Activated naive CD4-positive, alpha-beta T cell treated with anti-CD3 and anti-CD28 coated beads, Interleukin-2, amount 10 ng/mL, durations not matched to agents 7 days and 5 days (primary cell): ENCODE results near the gene ABCC12.
"Not testable (repeated sequence)": the region's sequence is repeated elsewhere in the genome, so short reads cannot be mapped to it uniquely, and the experiment has no call there.

Experiments
- CTCF ChIA-PET: fragments of 350-600 bp; sonication (Branson Sonifier 250); formaldehyde crosslinking; loops from one replicate; lab custom pipeline; 2021; ENCODE audit warnings: antibody characterized with exemption; lab: Charles Lee
- DNase-seq: peaks from one replicate; pipeline ENCODE4 v3.0.0-alpha.2; 2020
- H3K27ac Mint-ChIP-seq: one replicate; pipeline ENCODE4 v1.8.0; 2021; ENCODE audit warnings: mild to moderate bottlenecking, moderate library complexity, mixed read lengths
- H3K27me3 Mint-ChIP-seq: one replicate; pipeline ENCODE4 v1.8.0; 2021; ENCODE audit warnings: mild to moderate bottlenecking, mixed read lengths
- H3K36me3 Mint-ChIP-seq: one replicate; pipeline ENCODE4 v1.8.0; 2021; ENCODE audit warnings: mixed read lengths
- H3K4me1 Mint-ChIP-seq: one replicate; pipeline ENCODE4 v1.8.0; 2021; ENCODE audit warnings: mixed read lengths
- H3K4me3 Mint-ChIP-seq: one replicate; pipeline ENCODE4 v1.8.0; 2021; ENCODE audit warnings: mild to moderate bottlenecking, moderate library complexity, mixed read lengths
- H3K9me3 Mint-ChIP-seq: one replicate; pipeline ENCODE4 v1.8.0; 2021; ENCODE audit warnings: mixed read lengths

ABCC12 gene

DNA sequence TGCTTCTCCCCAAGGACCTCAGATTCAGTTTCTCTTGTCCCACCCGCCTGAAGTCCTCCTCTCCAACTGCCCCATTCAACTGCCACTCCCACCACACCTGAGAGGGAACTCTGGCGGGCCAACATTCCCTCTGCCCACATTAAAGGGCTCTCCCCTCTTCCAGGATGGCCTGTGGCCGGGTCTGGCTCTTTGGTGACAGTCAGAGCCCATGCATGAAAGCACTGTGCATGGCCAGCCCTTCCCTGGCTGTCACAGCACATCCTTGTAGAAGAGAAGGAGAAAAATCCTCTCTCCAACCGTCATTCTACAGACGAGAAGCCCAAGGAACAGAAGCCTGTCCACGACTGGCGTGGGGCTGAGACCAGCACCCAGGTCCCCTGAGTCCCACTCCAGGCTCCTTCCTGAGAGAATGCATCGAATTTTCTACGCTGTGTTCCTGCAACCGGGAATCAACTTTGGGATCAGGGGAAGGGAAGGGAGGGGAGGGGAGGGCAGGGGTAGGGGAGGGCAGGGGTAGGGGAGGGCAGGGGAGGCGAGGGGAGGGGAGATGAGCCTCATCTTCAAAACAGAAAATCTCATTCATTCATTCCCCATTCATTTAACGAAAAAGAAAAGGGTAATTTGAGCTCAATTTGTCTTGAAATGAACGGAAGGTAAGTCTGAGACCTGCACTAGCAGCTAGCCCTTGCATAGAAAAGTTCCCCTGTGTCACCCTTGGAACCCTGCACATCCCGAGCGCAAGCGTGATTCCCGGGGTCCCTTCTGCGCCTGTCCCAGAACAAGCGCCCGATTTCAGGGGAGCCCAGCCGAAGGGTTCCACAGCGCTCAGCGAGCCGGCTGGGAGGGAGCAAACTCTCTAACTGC lies at the start of gene ABCC12:
Gene ABCC12, minus strand, starts transcription at position 68 of the 864 bp plus-strand sequence. CDS start 9,569 bp downstream, outside the sequence.
- Mint-ChIP-seq H3K4me1 (peaks cover 8% of the 10 kb centered on the region), H3K36me3 (no peaks in the 10 kb centered on the region), H3K27me3 (peaks cover 37% of the 10 kb centered on the region), H3K9me3 (no peaks in the 10 kb centered on the region), H3K27ac (no peak within 1 kb of the TSS), H3K4me3 (no peak within 1 kb of the TSS)
- CTCF ChIA-PET, result interaction anchor here (1.2 to 3.4 kb wide), 4 partner anchors 9 to 1014 kb away, joined by 4 to 22 read pairs (median 6); partner anchors contain the start of gene NETO2
- no peak for DNase-seq

DNA sequence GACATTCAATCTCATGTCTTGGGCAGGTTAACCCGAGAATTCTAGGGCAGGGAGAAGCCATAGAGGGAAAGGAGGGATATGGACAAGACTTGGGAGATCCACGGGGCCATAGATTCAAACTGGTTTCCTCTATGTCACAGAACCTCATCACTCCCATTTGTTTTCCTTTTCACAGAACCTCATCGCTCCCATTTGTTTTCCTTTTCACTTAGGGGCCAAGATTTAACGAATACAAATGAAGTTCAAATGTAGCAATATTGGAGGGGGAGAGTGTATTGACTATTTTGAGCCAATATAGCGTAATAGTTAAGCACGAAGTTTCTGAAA lies 49.0 kb upstream of the ABCC12 start:
- no peak for DNase-seq
- Mint-ChIP-seq H3K27me3 (peaks cover 7% of the 10 kb centered on the region), H3K36me3 (no peaks in the 10 kb centered on the region), H3K4me1 (no peaks in the 10 kb centered on the region), H3K4me3 (no peak overlapping the region), H3K9me3 (no peaks in the 10 kb centered on the region), H3K27ac (no peak overlapping the region)
- CTCF ChIA-PET, result no interaction called here

DNA sequence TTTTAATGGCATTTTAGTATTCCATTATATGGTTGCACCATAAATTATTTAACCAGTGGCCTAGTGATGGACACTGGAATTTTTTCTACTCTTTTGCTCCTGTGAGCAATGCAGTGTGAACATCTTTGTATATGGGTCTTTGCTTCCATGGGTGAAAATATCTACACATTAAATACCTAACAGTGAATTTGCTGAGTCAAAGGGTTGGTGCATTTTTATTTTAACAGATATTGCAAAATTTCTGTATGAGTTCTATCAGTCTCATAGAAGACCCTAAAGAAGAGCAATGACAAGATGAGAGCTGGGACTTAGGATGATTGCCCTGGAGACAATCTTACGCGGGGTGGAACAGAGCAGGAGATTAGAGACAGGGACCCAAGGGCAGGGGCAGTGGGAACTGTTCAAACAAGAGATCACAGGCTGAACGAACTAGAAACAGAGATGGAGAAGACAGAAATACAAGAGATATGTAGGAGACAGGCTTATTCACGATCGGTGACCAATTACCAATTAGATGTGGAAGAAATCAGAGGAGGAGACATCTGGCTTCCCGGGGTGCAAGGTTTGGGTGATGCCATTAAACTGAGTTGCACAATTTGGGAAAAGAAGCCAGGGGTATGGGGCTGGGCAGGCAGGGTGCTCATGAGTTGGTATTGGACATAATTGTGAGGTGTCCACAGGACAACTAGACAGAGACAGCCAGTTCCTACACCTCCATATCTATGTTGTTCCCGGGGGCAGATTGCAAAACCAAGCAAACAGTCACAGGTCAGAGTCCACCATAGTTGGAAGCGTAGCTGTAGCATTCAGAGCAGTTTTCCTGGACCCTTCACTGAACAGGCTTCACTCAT lies 48.4 kb upstream of the ABCC12 start:
- H3K9me3 Mint-ChIP-seq, result no peaks in the 10 kb centered on the region
- no peaks in the 10 kb centered on the region for H3K36me3 Mint-ChIP-seq
- no peak overlapping the region for H3K4me3 Mint-ChIP-seq
- CTCF ChIA-PET, result no interaction called here
- H3K27me3 Mint-ChIP-seq, result peaks cover 7% of the 10 kb centered on the region
- no peak overlapping the region for H3K27ac Mint-ChIP-seq
- no peak for DNase-seq
- H3K4me1 Mint-ChIP-seq, result no peaks in the 10 kb centered on the region

DNA sequence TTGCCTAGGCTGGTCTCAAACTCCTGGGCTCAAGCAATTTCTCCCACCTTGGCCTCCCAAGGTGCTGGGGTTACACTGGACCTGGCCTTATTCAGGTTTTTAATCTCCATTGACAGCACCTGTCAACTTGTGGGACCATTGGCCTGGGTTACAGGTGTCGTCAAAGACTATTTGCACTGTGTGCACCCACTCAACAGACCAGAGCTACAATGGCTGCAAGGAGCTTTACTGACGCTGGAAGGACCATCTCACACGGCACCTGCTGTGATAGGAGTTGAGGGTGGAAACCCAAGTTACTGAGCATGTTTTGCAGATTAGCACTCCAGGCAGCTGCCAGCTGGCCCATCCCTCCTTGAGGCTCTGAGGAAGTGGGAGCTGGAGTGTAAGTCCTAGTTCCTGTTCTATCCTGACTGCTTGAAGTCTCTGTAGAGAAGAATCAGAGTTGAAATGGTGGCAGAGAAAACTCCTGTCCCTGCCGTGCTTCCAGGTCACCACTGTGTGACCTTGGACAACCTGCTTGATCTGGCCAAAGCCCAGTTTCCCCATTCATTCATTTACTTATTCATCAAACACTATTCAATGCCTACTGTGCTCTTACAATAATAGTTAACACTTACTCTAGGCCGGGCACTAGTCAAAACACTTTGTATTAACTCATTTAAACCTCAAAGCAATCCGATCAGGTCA lies 45.9 kb upstream of the ABCC12 start:
- Mint-ChIP-seq H3K9me3 (no peaks in the 10 kb centered on the region), H3K36me3 (no peaks in the 10 kb centered on the region), H3K27me3 (no peaks in the 10 kb centered on the region), H3K27ac (no peak overlapping the region), H3K4me3 (no peak overlapping the region), H3K4me1 (no peaks in the 10 kb centered on the region)
- CTCF ChIA-PET, result no interaction called here
- DNase-seq, result no peak

DNA sequence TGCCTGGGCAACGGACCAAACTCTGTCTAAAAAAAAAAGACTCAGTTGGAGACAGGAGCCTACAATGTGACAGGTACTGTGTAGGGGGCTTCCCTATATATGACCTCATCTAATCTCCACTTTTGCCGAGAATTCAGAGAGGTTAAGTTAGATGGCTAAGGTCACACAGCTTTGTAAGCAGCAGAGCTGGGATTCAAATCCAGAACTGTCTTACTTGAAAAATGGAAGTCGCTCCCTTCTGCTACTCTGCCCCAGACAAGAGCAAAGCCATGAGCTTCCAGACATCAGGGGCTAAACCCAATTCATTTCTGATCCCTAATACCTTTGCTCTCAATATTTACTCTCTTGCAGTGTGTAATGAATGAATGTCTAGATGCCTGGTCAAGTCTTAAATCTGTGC lies 41.5 kb upstream of the ABCC12 start:
- Mint-ChIP-seq H3K27ac (peak overlapping the region; percentile 62), H3K4me3 (no peak overlapping the region), H3K27me3 (peaks cover 26% of the 10 kb centered on the region), H3K9me3 (no peaks in the 10 kb centered on the region), H3K4me1 (no peaks in the 10 kb centered on the region), H3K36me3 (no peaks in the 10 kb centered on the region)
- no peak for DNase-seq
- CTCF ChIA-PET, result no interaction called here

DNA sequence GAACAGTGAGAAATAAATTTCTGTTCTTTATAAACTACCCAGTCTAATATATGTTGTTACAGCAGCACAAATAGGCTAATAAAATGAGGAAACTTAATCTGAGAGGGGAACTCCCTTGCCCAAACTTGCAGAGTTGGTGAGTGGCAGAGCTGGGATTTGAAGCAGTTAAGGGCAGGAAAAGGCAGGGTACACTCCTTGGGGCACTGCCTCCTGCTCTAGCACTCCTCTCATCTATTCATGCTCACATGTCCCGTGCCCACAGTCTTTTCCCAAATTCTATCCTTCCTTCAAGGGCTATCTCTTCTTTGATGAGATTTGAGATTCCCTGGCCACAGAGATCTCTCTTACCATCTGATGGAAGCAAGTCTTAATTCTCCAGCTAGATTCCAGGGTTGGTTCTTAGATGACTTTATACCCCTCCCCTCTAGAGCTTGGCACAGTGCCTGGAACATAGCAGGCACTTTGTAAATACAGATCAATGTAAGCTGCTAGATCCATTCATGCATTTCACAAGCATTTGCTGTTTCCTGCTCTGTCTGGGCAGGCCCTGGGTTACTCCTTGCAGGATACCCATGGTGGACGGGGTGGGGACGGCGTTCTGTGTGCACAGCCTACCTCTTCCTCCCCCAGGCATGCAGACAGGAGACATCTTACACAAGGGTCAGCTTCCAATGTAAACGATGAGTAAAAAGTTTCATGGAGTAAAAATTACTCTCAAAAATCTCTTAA lies 39.2 kb upstream of the ABCC12 start:
- no peak for DNase-seq
- CTCF ChIA-PET, result no interaction called here

DNA sequence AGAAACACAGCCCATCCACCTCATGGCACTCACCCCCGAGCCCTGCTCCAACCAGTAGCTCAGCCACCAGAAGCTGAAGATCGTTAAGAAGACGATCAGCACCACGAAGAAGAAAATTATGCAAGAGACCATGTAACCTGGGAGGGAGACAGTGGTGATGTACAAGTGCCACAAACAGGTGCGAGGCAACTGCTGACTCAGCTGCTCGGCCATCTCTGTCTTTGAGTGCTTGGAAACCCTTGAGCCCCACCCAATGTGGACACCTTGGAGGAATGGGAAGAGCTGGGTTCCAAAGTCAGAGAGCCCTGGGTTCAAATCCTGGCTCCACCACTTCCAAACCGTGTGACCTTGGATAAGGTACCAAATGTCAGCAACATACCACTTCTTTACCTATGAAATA lies 38.1 kb upstream of the ABCC12 start:
- Mint-ChIP-seq H3K36me3 (no peaks in the 10 kb centered on the region), H3K27ac (no peak overlapping the region), H3K4me1 (peaks cover 2% of the 10 kb centered on the region), H3K27me3 (peaks cover 26% of the 10 kb centered on the region), H3K9me3 (no peaks in the 10 kb centered on the region), H3K4me3 (no peak overlapping the region)
- DNase-seq, result no peak
- CTCF ChIA-PET, result no interaction called here

More for the DNA sequence above, 39.2 kb upstream of the ABCC12 start:
- H3K36me3 Mint-ChIP-seq, result no peaks in the 10 kb centered on the region
- no peaks in the 10 kb centered on the region for H3K9me3 Mint-ChIP-seq
- H3K27ac Mint-ChIP-seq, result no peak overlapping the region
- no peak overlapping the region for H3K4me3 Mint-ChIP-seq
- H3K27me3 Mint-ChIP-seq, result peaks cover 26% of the 10 kb centered on the region
- H3K4me1 Mint-ChIP-seq, result no peaks in the 10 kb centered on the region

DNA sequence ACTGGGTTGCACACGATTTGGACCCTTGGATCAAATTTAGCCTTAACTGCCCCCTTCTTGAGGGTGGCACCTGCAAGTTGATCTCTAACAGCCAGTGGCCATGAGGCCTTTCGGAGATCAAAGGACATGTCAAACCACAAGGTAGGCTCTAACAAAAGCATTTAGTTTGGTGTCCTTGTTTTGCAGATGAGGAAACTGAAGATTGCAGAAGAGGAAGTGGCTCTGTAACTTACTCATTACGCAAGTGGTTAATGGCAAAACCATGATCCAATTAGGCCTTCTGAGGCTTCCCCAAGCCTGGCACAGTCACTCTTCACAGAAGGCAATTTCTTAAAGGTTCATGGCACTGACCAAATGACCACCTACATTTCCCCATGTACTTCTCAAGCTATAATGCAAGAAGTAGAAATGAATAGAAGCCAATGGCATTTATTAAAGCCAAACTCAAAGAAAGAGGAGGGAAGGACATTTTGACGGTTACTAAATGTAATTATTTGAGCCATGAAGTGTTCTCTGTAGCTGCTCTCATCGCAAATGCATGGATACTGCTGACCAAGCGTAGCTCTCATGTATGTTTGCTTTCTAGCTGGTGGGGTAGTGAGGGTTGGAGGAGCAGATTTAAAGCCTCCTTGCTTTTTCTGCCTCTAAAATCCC lies 32.8 kb upstream of the ABCC12 start:
- peaks cover 11% of the 10 kb centered on the region for H3K27me3 Mint-ChIP-seq
- no peak overlapping the region for H3K27ac Mint-ChIP-seq
- no peak for DNase-seq

DNA sequence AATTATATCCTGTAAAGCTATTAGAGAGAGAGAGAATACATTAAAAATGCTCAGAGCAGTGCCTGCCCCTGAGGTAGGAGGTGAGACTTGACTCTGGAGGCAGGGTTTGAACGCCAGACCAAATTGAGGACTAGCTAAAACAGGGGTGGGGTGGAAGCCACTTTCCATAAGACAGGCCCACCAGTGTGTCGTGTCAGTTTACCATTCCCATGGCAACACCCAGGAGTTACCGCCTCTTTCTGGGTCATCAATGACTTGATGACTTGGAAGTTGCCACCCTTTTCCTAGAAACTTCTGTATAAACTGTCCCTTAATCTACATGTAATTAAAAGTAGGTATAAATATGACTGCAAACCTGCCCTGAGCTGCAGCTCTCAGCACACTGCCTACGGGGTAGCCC lies 32.0 kb upstream of the ABCC12 start:
- Mint-ChIP-seq H3K36me3 (no peaks in the 10 kb centered on the region), H3K9me3 (no peaks in the 10 kb centered on the region), H3K27ac (no peak overlapping the region), H3K27me3 (peaks cover 5% of the 10 kb centered on the region), H3K4me1 (peaks cover 10% of the 10 kb centered on the region), H3K4me3 (no peak overlapping the region)
- CTCF ChIA-PET, result interaction anchor here (0.5 kb wide), 1 partner anchor 165 kb away, joined by 5 read pairs; no protein-coding TSS in a partner anchor
- no peak for DNase-seq

More for the DNA sequence above, 32.8 kb upstream of the ABCC12 start:
- Mint-ChIP-seq H3K4me3 (no peak overlapping the region), H3K9me3 (no peaks in the 10 kb centered on the region), H3K4me1 (peaks cover 10% of the 10 kb centered on the region), H3K36me3 (no peaks in the 10 kb centered on the region)
- CTCF ChIA-PET, result no interaction called here

DNA sequence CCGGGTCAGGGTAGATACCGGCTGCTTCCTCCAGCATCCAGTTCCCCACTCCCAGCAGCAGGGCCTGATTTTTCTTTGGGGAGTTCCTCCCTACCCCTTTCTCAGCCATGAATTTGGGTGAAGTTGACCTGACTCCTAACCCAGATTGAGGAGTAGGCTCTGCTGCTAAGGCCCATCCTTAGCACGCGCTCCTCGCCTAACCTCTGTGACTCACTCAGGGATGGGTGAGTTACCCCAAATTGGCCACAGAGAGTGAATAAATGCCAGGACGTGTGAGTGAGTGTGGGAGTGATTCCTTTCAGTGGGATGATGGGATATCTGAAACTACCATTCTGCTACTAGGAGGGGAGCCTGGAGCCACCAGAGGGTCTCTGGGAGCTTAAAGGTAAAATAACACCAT lies 28.9 kb upstream of the ABCC12 start:
- DNase-seq, result no peak
- Mint-ChIP-seq H3K27me3 (no peaks in the 10 kb centered on the region), H3K36me3 (no peaks in the 10 kb centered on the region), H3K4me3 (no peak overlapping the region), H3K27ac (no peak overlapping the region), H3K4me1 (peaks cover 10% of the 10 kb centered on the region), H3K9me3 (no peaks in the 10 kb centered on the region)
- CTCF ChIA-PET, result interaction anchor here (1.4 kb wide), 1 partner anchor 20 kb away, joined by 3 read pairs; no protein-coding TSS in a partner anchor

DNA sequence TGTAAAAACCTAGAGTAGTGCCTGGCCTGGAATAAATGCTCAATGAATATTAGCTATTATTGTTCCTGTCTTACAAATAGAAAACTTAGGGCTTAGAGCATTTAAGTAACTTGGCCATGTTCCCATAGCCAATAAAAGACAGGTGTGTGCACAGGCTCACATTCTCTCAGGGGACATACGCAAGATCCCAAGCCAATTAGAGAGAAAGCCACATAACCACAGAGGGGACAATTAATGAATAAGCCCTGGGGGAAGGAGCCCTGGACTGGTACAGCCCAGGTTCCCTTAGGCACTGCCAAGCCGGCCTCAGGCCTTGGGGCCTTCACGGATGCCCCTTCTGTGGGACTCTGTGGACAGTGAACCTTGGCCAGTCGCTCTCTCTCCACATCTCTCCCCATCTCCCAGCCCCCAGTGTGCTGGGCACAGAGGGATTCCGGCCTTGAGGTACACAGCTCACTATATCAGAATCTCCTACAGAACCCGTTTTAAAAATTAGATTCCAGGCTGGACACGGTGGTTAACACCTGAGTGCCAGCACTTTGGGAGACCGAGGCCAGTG lies 27.3 kb upstream of the ABCC12 start:
- Mint-ChIP-seq H3K9me3 (no peaks in the 10 kb centered on the region), H3K36me3 (no peaks in the 10 kb centered on the region), H3K27me3 (peaks cover 11% of the 10 kb centered on the region), H3K27ac (no peak overlapping the region), H3K4me1 (peaks cover 2% of the 10 kb centered on the region), H3K4me3 (no peak overlapping the region)
- no peak for DNase-seq
- CTCF ChIA-PET, result interaction anchor here (0.9 to 1.0 kb wide), 2 partner anchors 17 to 447 kb away, joined by 3 to 4 read pairs; no protein-coding TSS in a partner anchor

DNA sequence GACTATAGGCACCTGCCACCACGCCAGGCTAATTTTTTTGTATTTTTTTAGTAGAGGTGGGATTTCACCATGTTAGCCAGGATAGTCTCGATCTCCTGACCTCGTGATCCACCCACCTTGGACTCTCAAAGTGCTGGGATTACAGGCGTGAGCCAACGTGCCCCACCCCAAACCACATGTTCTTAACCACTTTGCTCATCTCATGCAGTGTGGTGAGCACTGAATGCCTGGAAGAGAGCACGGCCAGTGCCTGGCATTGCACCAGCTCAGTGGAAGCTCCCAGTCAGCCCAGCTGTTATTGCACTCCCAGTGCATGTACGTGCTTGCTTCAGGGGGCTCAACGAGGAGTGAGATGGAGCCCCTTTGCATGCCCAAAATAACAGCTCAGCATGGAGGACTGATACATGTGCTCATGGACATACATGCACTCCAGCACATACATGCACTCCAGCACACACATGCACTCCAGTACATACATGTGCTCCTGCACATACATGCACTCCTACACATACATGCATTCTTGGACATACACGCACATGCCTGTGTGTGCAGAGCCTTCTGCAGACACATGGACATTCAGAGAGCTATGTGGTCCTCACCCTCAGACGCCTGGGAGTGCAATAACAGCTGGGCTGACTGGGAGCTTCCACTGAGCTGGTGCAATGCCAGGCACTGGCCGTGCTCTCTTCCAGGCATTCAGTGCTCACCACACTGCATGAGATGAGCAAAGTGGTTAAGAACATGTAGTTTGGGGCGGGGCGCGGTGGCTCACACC lies 26.1 kb upstream of the ABCC12 start:
- H3K27ac Mint-ChIP-seq, H3K4me3 Mint-ChIP-seq, DNase-seq, H3K4me1 Mint-ChIP-seq, H3K36me3 Mint-ChIP-seq, H3K9me3 Mint-ChIP-seq: not testable (repeated sequence)
- CTCF ChIA-PET, result interaction anchor here (0.6 to 1.0 kb wide), 3 partner anchors 16 to 1145 kb away, joined by 3 to 4 read pairs (median 3); no protein-coding TSS in a partner anchor
- H3K27me3 Mint-ChIP-seq, result peaks cover 12% of the 10 kb centered on the region
